HCT116 (cell line): Measurements from ENCODE around the gene DDX18. TPM values are rescaled to one million over a fixed set of nuclear protein-coding genes. Genes with fewer than 3 reads are reported as not detected.

Source experiments
- ATAC-seq: fragments of 200-7000 bp; cut with Tn5 transposase; 2 replicates; pipeline ENCODE4 v1.9.1; 2020; ENCODE audit warnings: mild to moderate bottlenecking, moderate library complexity
- BruUV-seq: library from RNA; stranded (reverse); fragments of 400-500 nt; replicated peaks from 2 replicates; lab custom pipeline; 2021; lab: Mats Ljungman, UMichigan
- CTCF ChIA-PET: fragments of 300-600 bp; sonication (Branson Sonifier 250); formaldehyde crosslinking; loops from one replicate; lab custom pipeline; 2021; ENCODE audit warnings: antibody characterized with exemption; lab: Charles Lee
- POLR2A ChIA-PET: fragments of 300-600, 350-600 bp; sonication (Branson Sonifier 250); formaldehyde crosslinking; loops from one replicate; lab custom pipeline; 2021; ENCODE audit warnings: antibody characterized with exemption; lab: Charles Lee
- RAD21 ChIA-PET, 2 experiments: fragments of 300-600 bp; sonication (Branson Sonifier 250); formaldehyde crosslinking; loops; one replicate each; lab custom pipeline; 2023; ENCODE audit warnings: low total read pairs in 2 of 2; ENCODE audit not compliant: uncharacterized antibody in 2 of 2, unreplicated experiment in 2 of 2, low non-redundant PET in 1 of 2; lab: Charles Lee
- DNase-seq: peaks from one replicate; pipeline ENCODE4 v3.0.0-alpha.2; 2010; ENCODE audit warnings: low read depth, low spot score
- H2AFZ ChIP-seq: fragments of 200-600 bp; shearing (Covaris generic), sonication (generic); 2 replicates; pipeline ENCODE4 v1.6.1; 2017; ENCODE audit warnings: low read depth, mixed run types, mixed read lengths, antibody characterized with exemption, low read length; ENCODE audit not compliant: poor library complexity, severe bottlenecking
- H3K27ac ChIP-seq: 2 replicates; pipeline ENCODE4 v1.5.1; 2012; ENCODE audit warnings: low read depth, low read length
- H3K27me3 ChIP-seq: fragments of 200-600 bp; sonication (generic); 2 replicates; pipeline ENCODE4 v1.6.1; 2016; ENCODE audit warnings: mixed run types, low read length, mixed read lengths; ENCODE audit not compliant: insufficient read depth
- H3K36me3 ChIP-seq, 2 experiments: fragments of 200-500 bp in 1 of 2; fragments of 200-600 bp in 1 of 2; sonication (Bioruptor generic) in 1 of 2; sonication (generic) in 1 of 2; 2 replicates each; pipeline versions ENCODE4 v1.5.1 to v1.6.1; 2014 to 2016; ENCODE audit warnings: low read length in 2 of 2, inconsistent platforms in 1 of 2, mixed read lengths in 1 of 2, mixed run types in 1 of 2; ENCODE audit not compliant: insufficient read depth in 2 of 2, control insufficient read depth in 1 of 2
- H3K4me1 ChIP-seq, 2 experiments: fragments of 200-600 bp in 1 of 2; sonication (generic) in 1 of 2; 2 replicates each; pipeline versions ENCODE4 v1.5.1 to v1.6.1; 2012 to 2017; ENCODE audit warnings: low read length in 2 of 2, inconsistent platforms in 1 of 2, mild to moderate bottlenecking in 1 of 2, mixed read lengths in 1 of 2, mixed run types in 1 of 2, moderate library complexity in 1 of 2; ENCODE audit not compliant: insufficient read depth in 2 of 2, control insufficient read depth in 1 of 2
- H3K4me2 ChIP-seq: fragments of 200-600 bp; sonication (generic); 2 replicates; pipeline ENCODE4 v1.6.1; 2017; ENCODE audit warnings: mixed run types, low read length, mixed read lengths
- H3K4me3 ChIP-seq, 2 experiments: fragments of 200-600 bp in 1 of 2; sonication (generic) in 1 of 2; replicated peaks in 1 of 2; 2 replicates each; pipeline ENCODE4 v1.5.1; 2011 to 2016; ENCODE audit warnings: low read length in 2 of 2, control low read depth in 1 of 2, low read depth in 1 of 2, mild to moderate bottlenecking in 1 of 2, mixed read lengths in 1 of 2, mixed run types in 1 of 2
- H3K79me2 ChIP-seq: fragments of 200-600 bp; sonication (generic); 2 replicates; pipeline ENCODE4 v1.6.1; 2017; ENCODE audit warnings: mild to moderate bottlenecking, mixed run types, low read length, moderate library complexity, mixed read lengths; ENCODE audit not compliant: insufficient read depth
- H3K9ac ChIP-seq: fragments of 200-600 bp; sonication (generic); 2 replicates; pipeline ENCODE4 v1.6.1; 2016; ENCODE audit warnings: low read length, mixed read lengths
- H3K9me2 ChIP-seq: fragments of 200-600 bp; sonication (generic), shearing (Covaris generic); 2 replicates; pipeline ENCODE4 v1.6.1; 2017; ENCODE audit warnings: mixed run types, mild to moderate bottlenecking, moderate library complexity; ENCODE audit not compliant: insufficient read depth
- H3K9me3 ChIP-seq, 2 experiments: fragments of 200-500 bp in 1 of 2; fragments of 200-600 bp in 1 of 2; sonication (Bioruptor generic) in 1 of 2; sonication (generic) in 1 of 2; 2 replicates each; pipeline ENCODE4 v1.6.1; 2014 to 2017; ENCODE audit warnings: low read length in 2 of 2, mixed read lengths in 2 of 2, inconsistent platforms in 1 of 2, low read depth in 1 of 2, mild to moderate bottlenecking in 1 of 2, mixed run types in 1 of 2, moderate library complexity in 1 of 2; ENCODE audit not compliant: control insufficient read depth in 1 of 2, insufficient read depth in 1 of 2
- H4K20me1 ChIP-seq: fragments of 200-600 bp; sonication (generic), shearing (Covaris generic); 2 replicates; pipeline ENCODE4 v1.6.1; 2017; ENCODE audit warnings: mixed run types, mild to moderate bottlenecking, moderate library complexity; ENCODE audit not compliant: insufficient read depth
- EZH2phosphoT487 ChIP-seq: fragments of 200-600 bp; IDR thresholded peaks from 2 replicates; pipeline ENCODE4 v1.6.1; 2018; ENCODE audit warnings: antibody characterized with exemption, borderline replicate concordance
- RAD21 ChIP-seq: IDR thresholded peaks from 2 replicates; pipeline ENCODE4 v1.6.1; 2012; ENCODE audit warnings: low read depth, mild to moderate bottlenecking
- intact Hi-C: fragments of 100-400 bp; cut with micrococcal nuclease; formaldehyde crosslinking; loops from 2 replicates; pipeline ENCODE4 v1.10.0; 2022
- total RNA-seq: library from RNA; stranded (reverse); gene quantifications from one replicate; pipeline ENCODE4 v1.2.1, GENCODE V29; 2021; ENCODE audit not compliant: unreplicated experiment
- TF ChIP-seq, protein P1 (sequence below): IDR thresholded peaks from 2 replicates; pipeline ENCODE4 v1.6.1; 2011; ENCODE audit warnings: mild to moderate bottlenecking, low read length, moderate library complexity; ENCODE audit not compliant: insufficient replicate concordance; ENCODE audit errors: extremely low read depth
- TF ChIP-seq, protein P2 (sequence below), 3 experiments: fragments of 200-600 bp in 1 of 3; sonication (generic) in 1 of 3; IDR thresholded peaks in 2 of 3; conservative IDR thresholded peaks in 1 of 3; 2 replicates each; pipeline ENCODE4 v1.5.1; 2012 to 2017; ENCODE audit warnings: low read depth in 2 of 3, low read length in 2 of 3, antibody characterized with exemption in 1 of 3, borderline replicate concordance in 1 of 3, control low read depth in 1 of 3, mild to moderate bottlenecking in 1 of 3, mixed read lengths in 1 of 3, mixed run types in 1 of 3, moderate library complexity in 1 of 3; ENCODE audit not compliant: insufficient read depth in 1 of 3

Gene DDX18
- total RNA-seq, 1 experiment from 2014 or later, result 99.7 TPM

DNA sequence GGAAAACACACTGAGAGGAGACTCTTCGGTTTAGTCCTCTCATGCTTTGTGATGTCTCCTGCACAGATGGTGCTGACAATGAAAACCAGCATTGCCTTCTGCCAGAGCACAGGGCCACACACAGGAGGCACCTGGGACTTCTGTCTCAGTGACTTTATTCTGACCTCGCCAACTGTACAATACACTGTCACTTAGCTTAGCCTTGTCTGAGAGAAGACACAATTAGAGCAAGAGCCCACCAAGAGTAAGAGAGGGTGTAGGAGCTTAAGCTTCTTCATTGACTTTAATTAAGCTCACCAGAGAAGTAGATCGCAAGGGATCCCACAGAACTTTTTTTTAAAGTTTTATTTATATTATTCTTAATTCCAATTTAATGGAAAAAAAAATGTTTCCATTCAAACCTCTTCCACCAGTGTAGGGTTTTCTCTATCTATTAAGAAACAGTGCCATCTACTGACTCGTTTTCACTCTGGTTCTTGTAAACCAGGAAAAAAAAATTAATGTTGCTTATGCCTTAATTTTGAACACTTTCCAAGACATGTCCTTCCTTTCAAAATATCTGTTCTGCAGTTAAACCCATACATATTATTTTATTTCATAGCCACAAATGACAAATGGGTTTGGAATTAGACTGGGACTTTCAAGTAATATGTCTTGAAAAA is 42.4 kb upstream of the DDX18 start:
- Histone ChIP-seq H3K9me2 (no peaks in the 10 kb centered on the region), H3K36me3 (no peaks in the 10 kb centered on the region), H3K27ac (no peak overlapping the region), H3K4me3 (no peak overlapping the region), H3K9ac (no peak overlapping the region), H4K20me1 (no peaks in the 10 kb centered on the region), H2AFZ (no peak overlapping the region), H3K9me3 (no peaks in the 10 kb centered on the region), H3K4me2 (no peak overlapping the region), H3K79me2 (no peaks in the 10 kb centered on the region), H3K4me1 (no peaks in the 10 kb centered on the region), H3K27me3 (no peaks in the 10 kb centered on the region)
- no TSS peak for BruUV-seq
- TF ChIP-seq EZH2phosphoT487, result no peak
- TF ChIP-seq, protein P1, sequence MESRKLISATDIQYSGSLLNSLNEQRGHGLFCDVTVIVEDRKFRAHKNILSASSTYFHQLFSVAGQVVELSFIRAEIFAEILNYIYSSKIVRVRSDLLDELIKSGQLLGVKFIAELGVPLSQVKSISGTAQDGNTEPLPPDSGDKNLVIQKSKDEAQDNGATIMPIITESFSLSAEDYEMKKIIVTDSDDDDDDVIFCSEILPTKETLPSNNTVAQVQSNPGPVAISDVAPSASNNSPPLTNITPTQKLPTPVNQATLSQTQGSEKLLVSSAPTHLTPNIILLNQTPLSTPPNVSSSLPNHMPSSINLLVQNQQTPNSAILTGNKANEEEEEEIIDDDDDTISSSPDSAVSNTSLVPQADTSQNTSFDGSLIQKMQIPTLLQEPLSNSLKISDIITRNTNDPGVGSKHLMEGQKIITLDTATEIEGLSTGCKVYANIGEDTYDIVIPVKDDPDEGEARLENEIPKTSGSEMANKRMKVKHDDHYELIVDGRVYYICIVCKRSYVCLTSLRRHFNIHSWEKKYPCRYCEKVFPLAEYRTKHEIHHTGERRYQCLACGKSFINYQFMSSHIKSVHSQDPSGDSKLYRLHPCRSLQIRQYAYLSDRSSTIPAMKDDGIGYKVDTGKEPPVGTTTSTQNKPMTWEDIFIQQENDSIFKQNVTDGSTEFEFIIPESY, result no peak
- peak; percentile 54 for TF ChIP-seq RAD21
- TF ChIP-seq, protein P2, sequence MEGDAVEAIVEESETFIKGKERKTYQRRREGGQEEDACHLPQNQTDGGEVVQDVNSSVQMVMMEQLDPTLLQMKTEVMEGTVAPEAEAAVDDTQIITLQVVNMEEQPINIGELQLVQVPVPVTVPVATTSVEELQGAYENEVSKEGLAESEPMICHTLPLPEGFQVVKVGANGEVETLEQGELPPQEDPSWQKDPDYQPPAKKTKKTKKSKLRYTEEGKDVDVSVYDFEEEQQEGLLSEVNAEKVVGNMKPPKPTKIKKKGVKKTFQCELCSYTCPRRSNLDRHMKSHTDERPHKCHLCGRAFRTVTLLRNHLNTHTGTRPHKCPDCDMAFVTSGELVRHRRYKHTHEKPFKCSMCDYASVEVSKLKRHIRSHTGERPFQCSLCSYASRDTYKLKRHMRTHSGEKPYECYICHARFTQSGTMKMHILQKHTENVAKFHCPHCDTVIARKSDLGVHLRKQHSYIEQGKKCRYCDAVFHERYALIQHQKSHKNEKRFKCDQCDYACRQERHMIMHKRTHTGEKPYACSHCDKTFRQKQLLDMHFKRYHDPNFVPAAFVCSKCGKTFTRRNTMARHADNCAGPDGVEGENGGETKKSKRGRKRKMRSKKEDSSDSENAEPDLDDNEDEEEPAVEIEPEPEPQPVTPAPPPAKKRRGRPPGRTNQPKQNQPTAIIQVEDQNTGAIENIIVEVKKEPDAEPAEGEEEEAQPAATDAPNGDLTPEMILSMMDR (IDR thresholded peaks at IDR 0.05 in 2 of 3, conservative IDR thresholded peaks at IDR 0.05 in 1 of 3; ENCODE audit: borderline replicate concordance in 1 of 3, insufficient read depth in 1 of 3, low read depth in 2 of 3, low read length in 2 of 3), result peak; percentile 19 to 52 (median 32); a peak in 4 of 6 replicates
- DNase-seq, result peak; percentile 23
- ChIA-PET RAD21 (no interaction called here), POLR2A (no interaction called here), CTCF (no interaction called here)
- intact Hi-C loops, result loop anchor here (5.0 kb wide), 1 partner anchor 300 kb away; no protein-coding TSS in a partner anchor
- no peak for ATAC-seq
